ENCODE data around the gene ZBTB16. TPM values are rescaled to one million over a fixed set of nuclear protein-coding genes. Genes with fewer than 3 reads are reported as not detected.

ZBTB16 gene
- total and polyA plus RNA-seq, 2 of the 13 experiments (the other 11 are each of a cell fraction or from before 2014, with no cell fraction given) = not detected

GRCh38 chr11:114042234-114042633 lies 17.3 kb upstream of the ZBTB16 start:
- TF ChIP-seq FOXA1 (IDR thresholded peaks at IDR 0.05) (no peak), FOXA1 (CRISPR knock-in tag; IDR thresholded peaks at IDR 0.05) (no peak), RCOR2 (CRISPR knock-in tag; IDR thresholded peaks at IDR 0.05) (no peak), NFIC (IDR thresholded peaks at IDR 0.05; ENCODE audit: low read length) (no peak), ATF6 (CRISPR knock-in tag; conservative IDR thresholded peaks at IDR 0.05) (no peak), RBM22 (optimal IDR thresholded peaks at IDR 0.05; ENCODE audit: low read length) (no peak), ZNF589 (CRISPR knock-in tag; conservative IDR thresholded peaks at IDR 0.05) (no peak), NFKBIZ (CRISPR knock-in tag; IDR thresholded peaks at IDR 0.05) (no peak), HOXA9 (CRISPR knock-in tag; IDR thresholded peaks at IDR 0.05; ENCODE audit: borderline replicate concordance) (no peak), FUBP1 (CRISPR knock-in tag; IDR thresholded peaks at IDR 0.05; ENCODE audit: borderline replicate concordance) (no peak), PHF21A (CRISPR knock-in tag; IDR thresholded peaks at IDR 0.05) (no peak), ZNF577 (CRISPR knock-in tag; IDR thresholded peaks at IDR 0.05; ENCODE audit: borderline replicate concordance, low read depth) (no peak), STAT6 (CRISPR knock-in tag; IDR thresholded peaks at IDR 0.05; ENCODE audit: borderline replicate concordance) (no peak), SMC3 (IDR thresholded peaks at IDR 0.05; ENCODE audit: low read length) (no peak), PAWR (CRISPR knock-in tag; IDR thresholded peaks at IDR 0.05; ENCODE audit: borderline replicate concordance) (no peak), ZNF20 (CRISPR knock-in tag; IDR thresholded peaks at IDR 0.05) (no peak), ZNF343 (CRISPR knock-in tag; IDR thresholded peaks at IDR 0.05) (no peak)
- Histone ChIP-seq H3K4me1 (ENCODE audit: insufficient read depth, low read length) (no peaks in the 10 kb centered on the region), H3K4me3 (replicated peaks in 1 of 3; ENCODE audit: insufficient read depth in 1 of 3, low read depth in 2 of 3, low read length in 3 of 3) (no peak overlapping the region), H3K4me2 (ENCODE audit: low read depth, low read length) (no peak overlapping the region), H3K36me3 (replicated peaks in 1 of 2; ENCODE audit: control insufficient read depth in 1 of 2, insufficient read depth in 2 of 2, low read length in 2 of 2) (no peaks in the 10 kb centered on the region), H3K27me3 (ENCODE audit: control insufficient read depth in 1 of 2, insufficient read depth in 2 of 2, low read length in 2 of 2) (peaks cover 0 to 11% of the 10 kb centered on the region in 2 experiments; a peak in 2 of 5 replicates), H3K79me2 (ENCODE audit: insufficient read depth, low read length) (no peaks in the 10 kb centered on the region), H3K9me3 (ENCODE audit: low read length) (no peaks in the 10 kb centered on the region), H3K9ac (ENCODE audit: insufficient read depth, low read depth, low read length) (no peak overlapping the region), H3K27ac (ENCODE audit: extremely low read length, insufficient read depth, low read length) (no peak overlapping the region), H4K20me1 (ENCODE audit: insufficient read depth, low read length) (no peaks in the 10 kb centered on the region), H2AFZ (ENCODE audit: low read length) (no peak overlapping the region)
- in situ Hi-C loops (cut with HindIII; ENCODE audit: extremely low pct_ligation_motif_present, low pct_unique_long_range_greater_than_20kb) = no loop called here
- intact Hi-C loops (cut with micrococcal nuclease; ENCODE audit: unreplicated experiment) = no loop called here
- no peak for DNase-seq (ENCODE audit: low spot score)
- no TSS peak for BruUV-seq (replicated peaks)
- ChIA-PET CTCF (ENCODE audit: low intra/inter-chr PET ratio, low total read pairs) (no interaction called here), POLR2A (no interaction called here)
- ATAC-seq = no peak
- FAIRE-seq = no peak
- 35% methylated on average over 5 of the region's 5 CpGs for whole genome bisulfite sequencing (ENCODE audit: low lambda C conversion rate)

Measured in HepG2 (cell line).